Prostate gland (tissue), 2 donors: ENCODE data around the gene PAIP2B.
"Not testable (repeated sequence)": the region's sequence is repeated elsewhere in the genome, so short reads cannot be mapped to it uniquely, and the experiment has no call there.

Source experiments
- CTCF ChIP-seq, 4 experiments: fragments of 200-600 bp in 2 of 4; fragments of 450-650 bp in 2 of 4; sonication (generic) in 2 of 4; IDR thresholded peaks; 1 replicate in 3 of 4; 2 replicates in 1 of 4; pipeline ENCODE4 v1.5.1; 2016 to 2019; ENCODE audit warnings: antibody characterized with exemption in 4 of 4, mild to moderate bottlenecking in 2 of 4, moderate library complexity in 2 of 4
- POLR2A ChIP-seq: fragments of 450-650 bp; IDR thresholded peaks from one replicate; pipeline ENCODE4 v1.6.1; 2016; ENCODE audit warnings: antibody characterized with exemption, mild to moderate bottlenecking

DNA sequence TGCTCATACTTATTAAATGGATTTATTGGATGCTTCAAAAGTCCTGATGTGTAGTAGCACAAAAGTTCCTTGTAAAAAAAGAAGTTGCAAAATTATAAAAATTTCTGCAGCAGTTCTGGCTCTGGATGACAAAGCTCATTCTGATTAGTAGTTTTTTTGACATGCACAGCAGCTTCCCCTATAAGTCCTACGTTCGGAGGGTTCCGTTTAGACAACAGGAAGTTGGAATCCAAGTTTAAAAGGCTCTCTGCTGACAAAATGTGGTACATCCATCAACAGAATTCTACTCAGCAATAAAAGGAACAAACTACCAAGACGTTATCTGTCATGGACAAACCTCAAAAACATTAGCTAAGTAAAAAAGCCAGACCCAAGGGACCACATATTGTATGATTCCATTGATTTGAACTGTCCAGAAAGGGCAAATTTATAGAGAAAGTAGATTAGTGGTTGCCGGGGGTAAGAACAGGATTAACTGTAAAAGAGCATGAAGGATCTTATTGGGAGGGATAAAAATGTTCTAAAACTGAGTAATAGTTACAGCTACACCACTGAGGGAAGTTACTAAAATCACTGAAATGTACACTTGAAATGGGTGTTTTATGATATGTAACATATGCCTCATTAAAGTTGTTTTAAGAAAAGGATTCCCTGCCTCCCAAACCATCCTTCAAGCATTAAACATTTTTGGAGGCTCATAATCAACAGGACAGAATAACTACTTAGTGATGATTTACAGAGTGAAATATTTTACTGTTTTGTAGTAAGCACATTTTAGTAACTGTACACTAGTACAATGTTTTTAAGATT, 43.4 kb downstream of the PAIP2B start:
- not testable (repeated sequence) for TF ChIP-seq CTCF (IDR thresholded peaks at IDR 0.05); POLR2A
